ENCODE data around the gene CHMP3.

DNA sequence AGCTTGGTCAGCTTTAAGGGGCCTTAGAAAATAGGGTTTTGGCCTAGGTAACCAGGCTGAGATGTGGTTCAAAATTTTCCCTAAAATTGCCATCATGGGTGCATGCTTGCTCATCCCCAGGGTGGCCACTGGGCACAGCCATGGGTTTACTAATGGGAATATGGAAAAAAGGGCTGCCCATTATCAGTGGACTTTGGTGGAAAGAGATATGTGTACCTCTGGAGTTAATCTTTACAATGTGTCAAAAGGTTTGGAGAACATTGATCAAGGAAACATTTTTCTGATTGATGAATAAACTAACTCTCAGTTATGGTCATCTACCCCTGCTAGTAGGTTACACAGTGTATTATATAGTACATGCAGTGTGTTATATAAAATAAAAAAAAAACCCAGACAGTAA lies 109.0 kb downstream of the CHMP3 start:
- TF ChIP-seq, protein P1, sequence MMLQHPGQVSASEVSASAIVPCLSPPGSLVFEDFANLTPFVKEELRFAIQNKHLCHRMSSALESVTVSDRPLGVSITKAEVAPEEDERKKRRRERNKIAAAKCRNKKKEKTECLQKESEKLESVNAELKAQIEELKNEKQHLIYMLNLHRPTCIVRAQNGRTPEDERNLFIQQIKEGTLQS (CRISPR knock-in tag; IDR thresholded peaks at IDR 0.05): no peak
- TF ChIP-seq NFIB (CRISPR knock-in tag; IDR thresholded peaks at IDR 0.05; ENCODE audit: borderline replicate concordance) (no peak), JUND (CRISPR knock-in tag; IDR thresholded peaks at IDR 0.05) (no peak), RAD21 (CRISPR knock-in tag; IDR thresholded peaks at IDR 0.05) (no peak), ZNF44 (CRISPR knock-in tag; IDR thresholded peaks at IDR 0.05) (no peak), ZNF660 (CRISPR knock-in tag; IDR thresholded peaks at IDR 0.05; ENCODE audit: borderline replicate concordance, low read depth) (no peak), RBAK (CRISPR knock-in tag; IDR thresholded peaks at IDR 0.05) (no peak), PHF5A (CRISPR knock-in tag; IDR thresholded peaks at IDR 0.05; ENCODE audit: low read depth, unreplicated experiment) (no peak), ZNF383 (CRISPR knock-in tag; IDR thresholded peaks at IDR 0.05; ENCODE audit: borderline replicate concordance) (no peak), EP300 (IDR thresholded peaks at IDR 0.05; ENCODE audit: low read depth in 2 of 2, low read length in 2 of 2) (no peak), EP300 (CRISPR knock-in tag; IDR thresholded peaks at IDR 0.05; ENCODE audit: borderline replicate concordance) (no peak), SNAPC2 (CRISPR knock-in tag; IDR thresholded peaks at IDR 0.05) (no peak), CHD2 (IDR thresholded peaks at IDR 0.05; ENCODE audit: low read depth, low read length) (no peak)
- TF ChIP-seq, protein P2, sequence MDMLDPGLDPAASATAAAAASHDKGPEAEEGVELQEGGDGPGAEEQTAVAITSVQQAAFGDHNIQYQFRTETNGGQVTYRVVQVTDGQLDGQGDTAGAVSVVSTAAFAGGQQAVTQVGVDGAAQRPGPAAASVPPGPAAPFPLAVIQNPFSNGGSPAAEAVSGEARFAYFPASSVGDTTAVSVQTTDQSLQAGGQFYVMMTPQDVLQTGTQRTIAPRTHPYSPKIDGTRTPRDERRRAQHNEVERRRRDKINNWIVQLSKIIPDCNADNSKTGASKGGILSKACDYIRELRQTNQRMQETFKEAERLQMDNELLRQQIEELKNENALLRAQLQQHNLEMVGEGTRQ (IDR thresholded peaks at IDR 0.05; ENCODE audit: low read depth, low read length): no peak
- TF ChIP-seq, protein P2 (CRISPR knock-in tag; IDR thresholded peaks at IDR 0.05; ENCODE audit: borderline replicate concordance): no peak
- TF ChIP-seq, protein P3, sequence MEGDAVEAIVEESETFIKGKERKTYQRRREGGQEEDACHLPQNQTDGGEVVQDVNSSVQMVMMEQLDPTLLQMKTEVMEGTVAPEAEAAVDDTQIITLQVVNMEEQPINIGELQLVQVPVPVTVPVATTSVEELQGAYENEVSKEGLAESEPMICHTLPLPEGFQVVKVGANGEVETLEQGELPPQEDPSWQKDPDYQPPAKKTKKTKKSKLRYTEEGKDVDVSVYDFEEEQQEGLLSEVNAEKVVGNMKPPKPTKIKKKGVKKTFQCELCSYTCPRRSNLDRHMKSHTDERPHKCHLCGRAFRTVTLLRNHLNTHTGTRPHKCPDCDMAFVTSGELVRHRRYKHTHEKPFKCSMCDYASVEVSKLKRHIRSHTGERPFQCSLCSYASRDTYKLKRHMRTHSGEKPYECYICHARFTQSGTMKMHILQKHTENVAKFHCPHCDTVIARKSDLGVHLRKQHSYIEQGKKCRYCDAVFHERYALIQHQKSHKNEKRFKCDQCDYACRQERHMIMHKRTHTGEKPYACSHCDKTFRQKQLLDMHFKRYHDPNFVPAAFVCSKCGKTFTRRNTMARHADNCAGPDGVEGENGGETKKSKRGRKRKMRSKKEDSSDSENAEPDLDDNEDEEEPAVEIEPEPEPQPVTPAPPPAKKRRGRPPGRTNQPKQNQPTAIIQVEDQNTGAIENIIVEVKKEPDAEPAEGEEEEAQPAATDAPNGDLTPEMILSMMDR (CRISPR knock-in tag; IDR thresholded peaks at IDR 0.05): no peak

Data from HepG2 (cell line).